ENCODE data around the gene UCKL1.
A peak's percentile ranks its signal among the peaks of the same experiment; 100 is the strongest.
"Not testable (repeated sequence)": the region's sequence is repeated elsewhere in the genome, so short reads cannot be mapped to it uniquely, and the experiment has no call there.

Gene UCKL1

GRCh38 chr20:63955827-63956663, at the start of gene UCKL1:
Gene UCKL1 (minus strand): TSS chr20:63956416. CDS start chr20:63956372, 44 bp downstream.
- peak; percentile 76 to 87 (median 76) for DNase-seq (ENCODE audit: low read depth in 3 of 3)

- no peak for DNase-seq (ENCODE audit: low read depth in 3 of 3)
Measured at GRCh38 chr20:64005394-64005793, 49.2 kb upstream of the UCKL1 start.

DNA sequence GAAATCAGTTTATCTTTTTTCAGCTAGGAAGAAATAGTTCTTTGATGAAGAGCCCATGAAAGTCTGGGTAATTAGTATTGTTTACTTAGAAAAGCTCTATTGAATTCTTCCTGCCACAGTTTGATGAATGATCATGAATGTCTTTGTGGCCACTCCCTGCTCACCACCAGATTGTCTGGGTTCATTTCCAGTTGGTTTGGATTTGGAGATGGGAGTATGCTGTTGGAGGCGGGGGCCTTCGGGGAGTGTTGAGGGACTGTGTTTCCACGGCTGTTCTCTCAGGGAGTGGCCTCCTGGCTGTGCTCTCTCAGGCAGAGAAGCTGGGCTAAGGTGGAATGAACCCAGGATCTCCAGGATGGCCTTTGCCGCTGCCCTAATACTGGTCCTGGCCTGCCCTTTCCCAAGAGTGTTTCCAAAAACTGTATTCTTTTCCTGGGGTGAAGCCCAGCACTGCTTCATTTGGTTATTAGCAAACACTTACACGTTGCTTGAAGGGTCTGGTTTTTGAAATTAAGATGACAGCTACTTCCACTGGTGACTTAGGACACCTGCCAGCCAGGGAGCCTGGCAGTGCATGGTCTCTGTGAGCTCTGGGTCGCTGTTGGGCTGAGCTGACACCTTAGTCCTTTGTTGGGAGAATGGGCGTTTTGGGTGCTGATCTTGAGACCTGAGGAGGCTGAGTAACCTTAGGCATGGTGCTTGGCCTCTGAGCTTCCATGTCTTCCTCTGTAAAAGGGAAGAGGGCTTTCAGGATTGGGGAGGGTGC, 47.9 kb upstream of the UCKL1 start:
- no peak for DNase-seq (ENCODE audit: low read depth in 3 of 3)

DNA sequence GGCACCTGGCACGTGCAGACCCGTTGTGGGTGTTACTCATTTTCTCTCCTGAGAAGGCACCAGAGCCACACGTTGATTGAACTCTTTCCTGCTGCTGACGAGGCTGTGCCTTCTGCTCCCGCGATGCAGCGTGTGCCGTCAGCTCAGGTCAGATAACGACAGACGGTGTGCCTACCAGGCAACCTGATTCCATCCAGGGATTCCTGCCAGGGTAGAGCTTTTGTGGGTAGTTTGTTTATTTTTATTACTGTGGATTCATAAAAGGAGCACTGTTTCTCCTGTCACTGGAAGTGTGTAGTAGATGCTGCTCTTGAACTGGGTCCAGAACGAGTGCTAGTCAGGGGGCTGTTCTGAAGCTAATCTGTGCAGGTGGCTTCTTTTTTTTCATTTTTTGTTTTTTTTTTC, 45.4 kb upstream of the UCKL1 start:
- DNase-seq (ENCODE audit: low read depth in 3 of 3): no peak

DNA sequence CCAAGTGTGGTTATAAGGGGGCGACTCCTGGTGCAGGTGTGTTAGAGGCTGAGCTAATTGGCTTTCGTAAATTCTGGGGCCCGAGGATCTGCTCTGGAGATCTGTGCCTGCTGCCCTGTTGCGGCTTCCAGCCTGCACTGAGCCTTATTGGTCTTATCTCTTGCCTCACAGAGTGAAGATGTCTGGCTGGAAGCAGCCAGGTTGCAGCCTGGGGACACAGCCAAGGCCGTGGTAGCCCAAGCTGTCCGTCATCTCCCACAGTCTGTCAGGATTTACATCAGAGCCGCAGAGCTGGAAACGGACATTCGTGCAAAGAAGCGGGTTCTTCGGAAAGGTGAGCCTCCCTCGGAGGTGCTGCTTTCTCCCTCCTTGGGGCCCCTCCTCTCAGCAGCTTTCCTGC, 44.7 kb upstream of the UCKL1 start:
- no peak for DNase-seq (ENCODE audit: low read depth in 3 of 3)

DNA sequence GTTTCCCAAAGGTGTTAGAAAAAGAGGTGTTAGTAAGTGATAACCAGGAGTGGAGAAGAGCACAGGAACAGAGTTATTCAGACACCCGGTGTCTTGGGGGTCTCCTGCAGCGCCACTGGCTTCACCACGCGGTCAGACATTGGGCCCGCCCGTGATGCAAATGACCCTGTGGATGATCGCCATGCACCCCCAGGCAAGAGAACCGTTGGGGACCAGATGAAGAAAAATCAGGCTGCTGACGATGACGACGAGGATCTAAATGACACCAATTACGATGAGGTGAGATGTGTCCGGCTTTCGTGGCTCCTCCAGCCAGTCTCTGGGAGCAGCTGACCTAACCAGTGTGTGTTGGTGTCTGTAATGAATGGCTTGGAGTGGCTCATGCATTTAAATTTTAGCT, 26.7 kb upstream of the UCKL1 start:
- no peak for DNase-seq (ENCODE audit: low read depth in 3 of 3)

DNA sequence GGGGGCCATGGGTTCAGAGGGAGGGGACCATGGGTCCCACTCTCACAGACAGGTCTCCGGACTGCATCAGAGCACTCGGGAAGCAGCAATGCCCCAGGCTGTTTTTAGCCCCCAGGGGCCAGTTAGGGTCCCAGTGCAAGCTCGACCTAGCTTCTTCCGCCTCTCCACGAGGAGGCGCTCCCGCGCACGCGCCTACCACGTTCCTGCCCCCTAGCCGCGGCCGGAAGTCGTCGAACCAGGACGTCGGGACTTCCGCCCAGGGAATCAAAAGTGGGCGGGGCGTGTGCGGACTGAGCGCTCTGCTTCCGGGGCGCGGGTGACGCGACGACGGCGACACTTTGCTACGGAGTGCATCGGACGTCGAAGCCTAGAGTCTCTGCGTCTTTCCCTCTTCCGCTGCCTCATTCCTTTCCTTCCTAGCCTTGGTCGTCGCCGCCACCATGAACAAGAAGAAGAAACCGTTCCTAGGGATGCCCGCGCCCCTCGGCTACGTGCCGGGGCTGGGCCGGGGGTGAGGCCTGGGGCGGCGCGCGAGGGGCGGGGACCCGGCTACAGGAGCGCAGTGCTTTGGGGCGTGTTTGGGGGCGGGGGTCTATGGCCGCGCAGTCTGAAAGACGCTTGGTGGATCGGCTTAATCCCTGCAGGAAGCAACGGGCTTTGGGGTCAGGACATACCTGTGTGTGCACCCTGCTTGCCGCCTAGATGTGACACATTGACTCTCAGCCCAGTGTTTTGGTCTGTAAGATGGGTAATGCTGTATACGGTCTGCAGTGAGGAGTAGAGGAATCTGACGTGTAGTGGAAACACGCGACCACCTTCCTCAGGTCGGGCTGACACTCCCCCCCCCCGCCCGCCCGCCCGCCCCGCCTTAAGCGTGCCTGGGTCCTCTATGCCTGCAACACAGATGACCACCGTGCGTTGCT, 24.9 kb upstream of the UCKL1 start, which contains the start of gene PRPF6:
PRPF6 (plus strand) TSS at position 327 of the 923 bp plus-strand sequence; CDS start at position 441, 114 bp downstream.
- DNase-seq (ENCODE audit: low read depth in 3 of 3): peak; percentile 90 to 94 (median 93)

GRCh38 chr20:63980317-63980805, 24.1 kb upstream of the UCKL1 start:
- no peak for DNase-seq (ENCODE audit: low read depth in 3 of 3)

DNA sequence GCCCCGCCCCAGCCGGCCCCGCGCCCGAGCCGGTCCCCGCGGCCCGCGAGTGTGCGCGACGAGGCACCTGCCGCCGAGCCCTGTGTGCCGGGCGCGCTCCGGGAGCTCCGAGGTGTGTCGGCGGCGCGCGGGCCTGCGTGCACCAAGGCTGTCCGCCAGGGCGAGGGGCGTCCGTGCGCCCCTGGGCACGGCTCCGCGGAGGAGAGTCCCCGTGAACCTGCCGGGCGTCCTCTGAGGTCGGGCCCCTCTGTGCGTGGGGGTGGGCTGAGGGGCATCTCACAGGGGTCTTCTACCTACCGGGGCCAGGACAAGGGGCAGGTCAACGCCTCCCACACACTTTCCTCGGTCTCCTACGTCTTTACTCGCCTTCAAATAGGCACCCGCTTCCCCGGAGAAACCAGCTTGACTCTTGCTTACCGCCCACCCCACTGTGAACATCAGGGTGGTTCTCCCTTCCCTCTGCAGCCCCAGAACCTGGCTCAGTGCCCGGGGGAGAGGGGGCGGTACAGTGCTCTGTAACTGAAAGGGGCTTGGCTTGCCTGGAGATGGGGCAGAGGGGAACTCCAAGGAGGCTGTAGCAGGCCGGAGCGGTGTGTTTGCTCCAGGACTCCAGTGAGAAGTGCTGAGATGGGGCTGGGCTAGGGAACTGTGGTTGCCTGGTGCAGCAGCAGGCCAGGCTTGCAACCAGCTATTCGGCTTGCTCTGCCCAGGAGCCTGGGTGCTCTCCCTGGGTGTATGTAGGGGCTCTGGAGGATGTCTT, 23.5 kb upstream of the UCKL1 start, which contains the start of gene SAMD10:
SAMD10 (minus strand) TSS at position 86 of the 760 bp plus-strand sequence. CDS start 175 bp downstream, outside the sequence.
- DNase-seq (ENCODE audit: low read depth in 3 of 3): peak; percentile 64 to 91 (median 67)

DNA sequence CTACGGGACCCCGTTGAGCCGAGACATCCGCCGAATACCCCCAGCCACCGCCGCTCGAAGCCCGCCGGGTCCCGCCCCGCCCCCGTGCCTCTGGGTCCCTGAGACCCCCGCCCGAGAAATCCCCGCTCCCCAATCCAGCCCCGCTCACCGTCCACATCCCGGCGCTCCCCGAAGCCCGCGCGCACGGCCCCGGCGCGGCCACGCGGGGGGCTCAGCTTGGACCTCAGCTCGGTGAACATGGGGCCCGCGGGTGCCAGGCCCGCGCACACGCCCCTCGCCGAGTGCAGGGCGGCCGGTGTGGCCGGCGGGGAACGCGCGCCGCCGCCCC, 23.0 kb upstream of the UCKL1 start:
- DNase-seq (ENCODE audit: low read depth in 3 of 3): no peak

GRCh38 chr20:63978319-63979228, 22.4 kb upstream of the UCKL1 start:
- DNase-seq (ENCODE audit: low read depth in 3 of 3): peak in 1 of 3 experiments; percentile 74

- DNase-seq (ENCODE audit: low read depth in 3 of 3): peak in 2 of 3 experiments; percentile 52 to 59
Measured at GRCh38 chr20:63977739-63978276, 21.6 kb upstream of the UCKL1 start.

- no peak for DNase-seq (ENCODE audit: low read depth in 3 of 3)
Measured at GRCh38 chr20:63976980-63977738, 20.9 kb upstream of the UCKL1 start.

- not testable (repeated sequence) for DNase-seq (ENCODE audit: low read depth in 3 of 3)
Measured at GRCh38 chr20:63976511-63976910, 20.3 kb upstream of the UCKL1 start.

- no peak for DNase-seq (ENCODE audit: low read depth in 3 of 3)
Measured at GRCh38 chr20:63974402-63975200, 18.4 kb upstream of the UCKL1 start.

GRCh38 chr20:63973636-63974401, 17.6 kb upstream of the UCKL1 start:
- DNase-seq (ENCODE audit: low read depth in 3 of 3): peak; percentile 58 to 74 (median 60)

GRCh38 chr20:63973160-63973479, 16.9 kb upstream of the UCKL1 start:
- DNase-seq (ENCODE audit: low read depth in 3 of 3): no peak

All from stimulated activated CD4-positive, alpha-beta T cell treated with anti-CD3 and anti-CD28 coated beads, TNF-alpha, amount 100 ng/mL, for 24 hours (primary cell).